T-helper 17 cell (primary cell): ENCODE results near the gene TMEM209. TPM values are rescaled to one million over a fixed set of nuclear protein-coding genes. Genes with fewer than 3 reads are reported as not detected.
"Not testable (repeated sequence)": the region's sequence is repeated elsewhere in the genome, so short reads cannot be mapped to it uniquely, and the experiment has no call there.

ENCODE experiments used
- ATAC-seq: fragments of 150-1000 bp; cut with Tn5 transposase; 2 replicates; pipeline ENCODE4 v1.10.0; 2021; ENCODE audit warnings: mild to moderate bottlenecking, moderate library complexity
- DNase-seq, 3 donors: peaks; one replicate each; pipeline versions ENCODE4 v3.0.0 to v3.0.0-alpha.2; 2020 to 2021
- H3K9me3 ChIP-seq: one replicate; pipeline ENCODE4 v1.7.0; 2013; ENCODE audit warnings: low read length, mild to moderate bottlenecking; ENCODE audit not compliant: control insufficient read depth, poor library complexity, severe bottlenecking
- H3K27ac Mint-ChIP-seq: one replicate; pipeline ENCODE4 v1.8.0; 2022; ENCODE audit warnings: mild to moderate bottlenecking, moderate library complexity, mixed read lengths
- H3K27me3 Mint-ChIP-seq: one replicate; pipeline ENCODE4 v1.8.0; 2022; ENCODE audit warnings: mixed read lengths
- H3K36me3 Mint-ChIP-seq: one replicate; pipeline ENCODE4 v1.8.0; 2022; ENCODE audit warnings: low read depth, mixed read lengths
- H3K4me1 Mint-ChIP-seq: one replicate; pipeline ENCODE4 v1.8.0; 2022; ENCODE audit warnings: mild to moderate bottlenecking, mixed read lengths
- H3K4me3 Mint-ChIP-seq: one replicate; pipeline ENCODE4 v1.8.0; 2022; ENCODE audit warnings: mild to moderate bottlenecking, moderate library complexity, mixed read lengths
- total RNA-seq, 4 donors: library from RNA in 2 of 4; stranded (reverse) in 2 of 4; gene quantifications; one replicate each; pipeline ENCODE4 v1.2.3 and lab custom pipeline; 2022 to 2026

TMEM209 gene
- 10 to 100 TPM; 26.0 to 26.3 TPM for total RNA-seq
- total RNA-seq (lab: John Stamatoyannopoulos, UW): 31.0 to 32.0 reads per million in 2 donors

- H3K27me3 Mint-ChIP-seq: no peaks in the 10 kb centered on the region
- peaks cover 17% of the 10 kb centered on the region for H3K4me1 Mint-ChIP-seq
- peak; percentile 80 to 87 (median 86) for DNase-seq
- peaks cover 12% of the 10 kb centered on the region for H3K36me3 Mint-ChIP-seq
- peak within 1 kb of the TSS; percentile 96 for H3K4me3 Mint-ChIP-seq
- no peaks in the 10 kb centered on the region for H3K9me3 ChIP-seq
- peak within 1 kb of the TSS; percentile 95 for H3K27ac Mint-ChIP-seq
- ATAC-seq: peak; percentile 98
Measured at GRCh38 chr7:130205084-130205947, at the start of gene TMEM209. Gene TMEM209 (minus strand): TSS chr7:130205406. CDS start chr7:130205375, 31 bp downstream.

GRCh38 chr7:130254555-130254954 is 49.3 kb upstream of the TMEM209 start:
- DNase-seq (no peak), ATAC-seq (no peak)
- Mint-ChIP-seq H3K36me3 (peaks cover 2% of the 10 kb centered on the region), H3K27ac (no peak overlapping the region), H3K4me3 (no peak overlapping the region), H3K27me3 (no peaks in the 10 kb centered on the region), H3K4me1 (no peaks in the 10 kb centered on the region)
- H3K9me3 ChIP-seq: no peaks in the 10 kb centered on the region

- not testable (repeated sequence) for DNase-seq, H3K9me3 ChIP-seq, H3K4me1 Mint-ChIP-seq, H3K36me3 Mint-ChIP-seq, H3K4me3 Mint-ChIP-seq, ATAC-seq, H3K27ac Mint-ChIP-seq
- H3K27me3 Mint-ChIP-seq: peaks cover 11% of the 10 kb centered on the region
Measured at GRCh38 chr7:130249626-130250025, 44.4 kb upstream of the TMEM209 start.

GRCh38 chr7:130248842-130249241 is 43.6 kb upstream of the TMEM209 start:
- DNase-seq, H3K4me3 Mint-ChIP-seq, H3K4me1 Mint-ChIP-seq: not testable (repeated sequence)

GRCh38 chr7:130246491-130246890 is 41.3 kb upstream of the TMEM209 start:
- not testable (repeated sequence) for H3K27ac Mint-ChIP-seq, H3K4me3 Mint-ChIP-seq, ATAC-seq, DNase-seq, H3K9me3 ChIP-seq, H3K4me1 Mint-ChIP-seq, H3K36me3 Mint-ChIP-seq
- H3K27me3 Mint-ChIP-seq: peaks cover 27% of the 10 kb centered on the region

More at GRCh38 chr7:130248842-130249241, 43.6 kb upstream of the TMEM209 start:
- not testable (repeated sequence) for H3K36me3 Mint-ChIP-seq, H3K9me3 ChIP-seq, H3K27ac Mint-ChIP-seq, ATAC-seq
- peaks cover 17% of the 10 kb centered on the region for H3K27me3 Mint-ChIP-seq

- not testable (repeated sequence) for ATAC-seq, H3K27ac Mint-ChIP-seq, H3K4me3 Mint-ChIP-seq, H3K4me1 Mint-ChIP-seq, H3K36me3 Mint-ChIP-seq, DNase-seq, H3K9me3 ChIP-seq
- peaks cover 32% of the 10 kb centered on the region for H3K27me3 Mint-ChIP-seq
Measured at GRCh38 chr7:130243486-130243885, 38.3 kb upstream of the TMEM209 start.

GRCh38 chr7:130242198-130243014 is 37.2 kb upstream of the TMEM209 start:
- DNase-seq (peak in 2 of 3 donors; percentile 14 to 32), ATAC-seq (peak; percentile 65)
- H3K27me3 Mint-ChIP-seq: peaks cover 32% of the 10 kb centered on the region
- H3K27ac Mint-ChIP-seq: no peak overlapping the region
- H3K4me3 Mint-ChIP-seq: no peak overlapping the region
- no peaks in the 10 kb centered on the region for H3K9me3 ChIP-seq
- no peaks in the 10 kb centered on the region for H3K36me3 Mint-ChIP-seq
- no peaks in the 10 kb centered on the region for H3K4me1 Mint-ChIP-seq

- DNase-seq (no peak), ATAC-seq (no peak)
- H3K9me3 ChIP-seq: no peaks in the 10 kb centered on the region
- Mint-ChIP-seq H3K27ac (no peak overlapping the region), H3K27me3 (peaks cover 38% of the 10 kb centered on the region), H3K4me3 (no peak overlapping the region), H3K4me1 (no peaks in the 10 kb centered on the region), H3K36me3 (no peaks in the 10 kb centered on the region)
Measured at GRCh38 chr7:130240240-130240639, 35.0 kb upstream of the TMEM209 start.

- H3K4me1 Mint-ChIP-seq, H3K36me3 Mint-ChIP-seq: not testable (repeated sequence)
Measured at GRCh38 chr7:130236361-130236760, 31.2 kb upstream of the TMEM209 start.

GRCh38 chr7:130234078-130234477 is 28.9 kb upstream of the TMEM209 start:
- peaks cover 2% of the 10 kb centered on the region for H3K36me3 Mint-ChIP-seq
- DNase-seq: no peak
- H3K27me3 Mint-ChIP-seq: peaks cover 46% of the 10 kb centered on the region
- no peaks in the 10 kb centered on the region for H3K4me1 Mint-ChIP-seq
- H3K9me3 ChIP-seq: no peaks in the 10 kb centered on the region
- no peak overlapping the region for H3K27ac Mint-ChIP-seq
- no peak for ATAC-seq
- no peak overlapping the region for H3K4me3 Mint-ChIP-seq

More at GRCh38 chr7:130236361-130236760, 31.2 kb upstream of the TMEM209 start:
- H3K27me3 Mint-ChIP-seq: peaks cover 37% of the 10 kb centered on the region
- H3K4me3 Mint-ChIP-seq, ATAC-seq, H3K9me3 ChIP-seq, H3K27ac Mint-ChIP-seq, DNase-seq: not testable (repeated sequence)

GRCh38 chr7:130232209-130232608 is 27.0 kb upstream of the TMEM209 start:
- no peaks in the 10 kb centered on the region for H3K9me3 ChIP-seq
- peaks cover 2% of the 10 kb centered on the region for H3K36me3 Mint-ChIP-seq
- H3K27me3 Mint-ChIP-seq: peaks cover 46% of the 10 kb centered on the region
- no peak overlapping the region for H3K27ac Mint-ChIP-seq
- ATAC-seq: no peak
- no peaks in the 10 kb centered on the region for H3K4me1 Mint-ChIP-seq
- H3K4me3 Mint-ChIP-seq: no peak overlapping the region
- DNase-seq: no peak

GRCh38 chr7:130231792-130232191 is 26.6 kb upstream of the TMEM209 start:
- no peak for DNase-seq
- no peak for ATAC-seq
- H3K4me1 Mint-ChIP-seq: no peaks in the 10 kb centered on the region
- no peak overlapping the region for H3K27ac Mint-ChIP-seq
- peaks cover 2% of the 10 kb centered on the region for H3K36me3 Mint-ChIP-seq
- no peak overlapping the region for H3K4me3 Mint-ChIP-seq
- peaks cover 42% of the 10 kb centered on the region for H3K27me3 Mint-ChIP-seq
- H3K9me3 ChIP-seq: no peaks in the 10 kb centered on the region

- ATAC-seq, H3K4me1 Mint-ChIP-seq, H3K4me3 Mint-ChIP-seq, H3K27ac Mint-ChIP-seq, H3K36me3 Mint-ChIP-seq, H3K9me3 ChIP-seq, DNase-seq: not testable (repeated sequence)
- H3K27me3 Mint-ChIP-seq: peaks cover 33% of the 10 kb centered on the region
Measured at GRCh38 chr7:130229981-130230380, 24.8 kb upstream of the TMEM209 start.
